ENCODE measurements around the gene AHSA1.

Gene AHSA1

GRCh38 chr14:77470224-77470870 is 12.5 kb downstream of the AHSA1 start:
- DNase-seq (ENCODE audit: insufficient read length, low spot score) (no peak), FAIRE-seq (no peak)

GRCh38 chr14:77473921-77474320 is 16.0 kb downstream of the AHSA1 start:
- no peak for DNase-seq (ENCODE audit: insufficient read length, low spot score)
- FAIRE-seq: no peak

GRCh38 chr14:77474479-77475177 is 16.7 kb downstream of the AHSA1 start:
- no peak for FAIRE-seq
- DNase-seq (ENCODE audit: insufficient read length, low spot score): no peak

GRCh38 chr14:77475432-77476115 is 17.7 kb downstream of the AHSA1 start:
- FAIRE-seq: no peak
- DNase-seq (ENCODE audit: insufficient read length, low spot score): no peak

- FAIRE-seq: no peak
- DNase-seq (ENCODE audit: insufficient read length, low spot score): no peak
Observed at GRCh38 chr14:77478029-77478428, 20.1 kb downstream of the AHSA1 start.

GRCh38 chr14:77478796-77479195 is 20.9 kb downstream of the AHSA1 start:
- peak; percentile 65 for FAIRE-seq
- DNase-seq (ENCODE audit: insufficient read length, low spot score): peak; percentile 46

GRCh38 chr14:77482422-77482821 is 24.5 kb downstream of the AHSA1 start:
- no peak for DNase-seq (ENCODE audit: insufficient read length, low spot score)
- FAIRE-seq: no peak

GRCh38 chr14:77485256-77485655 is 27.4 kb downstream of the AHSA1 start:
- FAIRE-seq: no peak

GRCh38 chr14:77485901-77486678 is 28.2 kb downstream of the AHSA1 start:
- no peak for DNase-seq (ENCODE audit: insufficient read length, low spot score)
- FAIRE-seq: no peak

More at GRCh38 chr14:77485256-77485655, 27.4 kb downstream of the AHSA1 start:
- no peak for DNase-seq (ENCODE audit: insufficient read length, low spot score)

GRCh38 chr14:77488558-77488957 is 30.7 kb downstream of the AHSA1 start:
- no peak for DNase-seq (ENCODE audit: insufficient read length, low spot score)
- no peak for FAIRE-seq

GRCh38 chr14:77489041-77489440 is 31.1 kb downstream of the AHSA1 start:
- FAIRE-seq (no peak), DNase-seq (ENCODE audit: insufficient read length, low spot score) (no peak)

- DNase-seq (ENCODE audit: insufficient read length, low spot score) (no peak), FAIRE-seq (no peak)
Observed at GRCh38 chr14:77490347-77490986, 32.6 kb downstream of the AHSA1 start.

- DNase-seq (ENCODE audit: insufficient read length, low spot score) (no peak), FAIRE-seq (no peak)
Observed at GRCh38 chr14:77491056-77491455, 33.2 kb downstream of the AHSA1 start.

GRCh38 chr14:77495334-77495733 is 37.4 kb downstream of the AHSA1 start:
- DNase-seq (ENCODE audit: insufficient read length, low spot score) (no peak), FAIRE-seq (no peak)

GRCh38 chr14:77498120-77498979 is 40.5 kb downstream of the AHSA1 start, which contains the start of gene ISM2:
TSS of gene ISM2 (minus strand) at chr14:77498816. CDS start at chr14:77498793, 23 bp downstream.
- DNase-seq (ENCODE audit: insufficient read length, low spot score): peak; percentile 65
- FAIRE-seq: no peak

GRCh38 chr14:77498984-77499527 is 41.2 kb downstream of the AHSA1 start:
- FAIRE-seq: no peak
- peak; percentile 41 for DNase-seq (ENCODE audit: insufficient read length, low spot score)

- FAIRE-seq (no peak), DNase-seq (ENCODE audit: insufficient read length, low spot score) (no peak)
Observed at GRCh38 chr14:77502109-77502782, 44.4 kb downstream of the AHSA1 start.

- no peak for DNase-seq (ENCODE audit: insufficient read length, low spot score)
- no peak for FAIRE-seq
Observed at GRCh38 chr14:77503138-77503537, 45.2 kb downstream of the AHSA1 start.

GRCh38 chr14:77505031-77505430 is 47.1 kb downstream of the AHSA1 start:
- FAIRE-seq (no peak), DNase-seq (ENCODE audit: insufficient read length, low spot score) (no peak)
